Measurements from ENCODE around the gene CEMIP2. TPM values are rescaled to one million over a fixed set of nuclear protein-coding genes. Genes with fewer than 3 reads are reported as not detected.
A peak's percentile ranks its signal among the peaks of the same experiment; 100 is the strongest.

Gene CEMIP2
- total RNA-seq, 8 experiments from 2014 or later = 31.1 to 188 (median 52.2) TPM

- no peak overlapping the region for H3K27ac ChIP-seq
- H3K4me3 ChIP-seq = no peak overlapping the region
- H3K4me1 ChIP-seq (replicated peaks in 1 of 2) = peaks cover 0 to 7% of the 10 kb centered on the region in 2 donors
- WGBS, 10 experiments = 90 to 100% (median 99%) methylated on average over 2 to 5 of the region's 5 CpGs
- ATAC-seq (replicated peaks in 6 of 8) = no peak
- in situ Hi-C loops (cut with MboI; ENCODE audit: low pct_unique_long_range_greater_than_20kb in 2 of 9, low sequenced_read_pairs in 9 of 9, unreplicated experiment in 9 of 9) = no loop called here
Measured at GRCh38 chr9:71642056-71642455, 126.3 kb downstream of the CEMIP2 start.

- peak in 3 of 8 experiments; percentile 16 to 91 (median 90) for ATAC-seq (replicated peaks in 6 of 8)
- Histone ChIP-seq H3K4me1 (replicated peaks in 1 of 2) (peaks cover 0 to 7% of the 10 kb centered on the region in 2 donors), H3K27ac (no peak overlapping the region), H3K4me3 (no peak overlapping the region)
- WGBS, 10 experiments = 3 to 93% (median 83%) methylated on average over 5 to 7 of the region's 7 CpGs; no CpG with 5 or more reads in 3 of the 10 experiments
- in situ Hi-C loops (cut with MboI; ENCODE audit: low pct_unique_long_range_greater_than_20kb in 2 of 9, low sequenced_read_pairs in 9 of 9, unreplicated experiment in 9 of 9) = no loop called here
Measured at GRCh38 chr9:71638627-71639026, 129.7 kb downstream of the CEMIP2 start.

GRCh38 chr9:71637926-71638325 is 130.4 kb downstream of the CEMIP2 start:
- WGBS, 10 experiments = 10 to 100% (median 80%) methylated on average over 2 to 5 of the region's 5 CpGs
- Histone ChIP-seq H3K4me1 (replicated peaks in 1 of 2) (peaks cover 0 to 7% of the 10 kb centered on the region in 2 donors), H3K4me3 (no peak overlapping the region), H3K27ac (no peak overlapping the region)
- no peak for ATAC-seq (replicated peaks in 6 of 8)
- in situ Hi-C loops (cut with MboI; ENCODE audit: low pct_unique_long_range_greater_than_20kb in 2 of 9, low sequenced_read_pairs in 9 of 9, unreplicated experiment in 9 of 9) = no loop called here

- in situ Hi-C loops (cut with MboI; ENCODE audit: low pct_unique_long_range_greater_than_20kb in 2 of 9, low sequenced_read_pairs in 9 of 9, unreplicated experiment in 9 of 9) = no loop called here
- WGBS, 10 experiments = 0 to 50% (median 13%) methylated on average over 1 of the region's 1 CpG; no CpG with 5 or more reads in 3 of the 10 experiments
- no peak overlapping the region for H3K4me3 ChIP-seq
Measured at GRCh38 chr9:71637375-71637774, 130.9 kb downstream of the CEMIP2 start.

GRCh38 chr9:71636143-71636839 is 132.0 kb downstream of the CEMIP2 start:
- WGBS, 10 experiments = 33 to 100% (median 82%) methylated on average over 1 to 5 of the region's 5 CpGs; no CpG with 5 or more reads in 1 of the 10 experiments
- Histone ChIP-seq H3K4me1 (replicated peaks in 1 of 2) (peaks cover 0 to 7% of the 10 kb centered on the region in 2 donors), H3K4me3 (no peak overlapping the region), H3K27ac (no peak overlapping the region)
- ATAC-seq (replicated peaks in 6 of 8) = no peak
- in situ Hi-C loops (cut with MboI; ENCODE audit: low pct_unique_long_range_greater_than_20kb in 2 of 9, low sequenced_read_pairs in 9 of 9, unreplicated experiment in 9 of 9) = no loop called here

More at GRCh38 chr9:71637375-71637774, 130.9 kb downstream of the CEMIP2 start:
- Histone ChIP-seq H3K4me1 (replicated peaks in 1 of 2) (peaks cover 0 to 7% of the 10 kb centered on the region in 2 donors), H3K27ac (no peak overlapping the region)
- peak in 6 of 8 experiments; percentile 23 to 76 (median 62) for ATAC-seq (replicated peaks in 6 of 8)

GRCh38 chr9:71634752-71635151 is 133.6 kb downstream of the CEMIP2 start:
- Histone ChIP-seq H3K4me1 (replicated peaks in 1 of 2) (peaks cover 0 to 7% of the 10 kb centered on the region in 2 donors), H3K4me3 (no peak overlapping the region), H3K27ac (no peak overlapping the region)
- in situ Hi-C loops (cut with MboI; ENCODE audit: low pct_unique_long_range_greater_than_20kb in 2 of 9, low sequenced_read_pairs in 9 of 9, unreplicated experiment in 9 of 9) = no loop called here
- no peak for ATAC-seq (replicated peaks in 6 of 8)
- 29 to 97% (median 77%) methylated on average over 1 to 4 of the region's 4 CpGs; no CpG with 5 or more reads in 2 of the 10 experiments for WGBS, 10 experiments

Other genes starting within 250 kb of the CEMIP2 start
- 10 to 100 TPM in 7 of 8 experiments, 1 to 10 TPM in 1; 8.2 to 34.0 (median 21.1) TPM for gene ABHD17B, start 142.7 kb upstream of the CEMIP2 start, total RNA-seq
- gene C9orf85, start 143.1 kb upstream of the CEMIP2 start, total RNA-seq = 10 to 100 TPM; 11.2 to 24.9 (median 15.6) TPM

Data from motor neuron (in vitro differentiated cells).